GM23248 (cell line): ENCODE measurements around the gene LRRC59.

Source experiments
- EZH2 ChIP-seq: fragments of 200-600 bp; sonication (generic); IDR thresholded peaks from 2 replicates; pipeline ENCODE4 v1.6.1; 2018; ENCODE audit warnings: antibody characterized with exemption, mild to moderate bottlenecking; ENCODE audit not compliant: insufficient read depth, poor library complexity, severe bottlenecking
- EZH2phosphoT487 ChIP-seq: fragments of 200-600 bp; sonication (generic); IDR thresholded peaks from 2 replicates; pipeline ENCODE4 v1.6.1; 2018; ENCODE audit warnings: antibody characterized with exemption, moderate library complexity, mild to moderate bottlenecking, low read depth; ENCODE audit not compliant: insufficient read depth

DNA sequence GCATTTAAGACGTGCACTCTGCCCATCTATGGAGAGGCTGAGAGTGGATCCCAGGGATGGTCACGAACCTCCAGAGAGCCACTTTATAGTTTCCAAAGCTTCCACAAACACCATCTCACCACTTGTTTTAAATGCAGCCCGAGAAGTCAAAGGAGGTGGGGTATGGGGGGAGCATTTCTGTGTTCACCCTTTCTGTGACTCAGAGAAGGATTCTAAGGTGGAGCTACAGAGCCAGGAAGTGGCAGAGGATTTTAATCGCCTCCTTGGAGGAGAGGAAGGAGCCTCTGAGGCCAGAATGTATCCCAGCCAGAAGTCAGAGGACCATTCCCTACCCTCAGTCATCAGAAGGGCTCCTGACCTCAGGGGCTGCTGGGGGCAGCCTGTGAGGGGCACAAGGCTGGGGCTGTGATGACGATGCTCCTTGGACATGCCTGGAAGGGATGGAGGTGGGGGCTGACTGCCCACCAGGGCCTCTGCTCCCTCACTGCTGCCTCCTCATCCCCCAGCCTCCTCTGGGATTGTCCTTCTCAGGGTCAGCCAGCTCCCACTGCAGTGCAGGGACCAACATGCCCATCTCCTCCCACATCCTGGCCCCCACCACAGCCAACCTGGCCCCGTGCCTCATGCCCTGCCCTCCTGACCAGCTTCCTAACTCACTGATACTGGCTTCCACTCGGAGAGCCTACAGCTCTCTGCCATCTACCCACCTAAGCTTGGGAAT, 48.6 kb downstream of the LRRC59 start:
- no peak for TF ChIP-seq EZH2phosphoT487
- TF ChIP-seq EZH2, result no peak
